ENCODE data around the gene ZNF24. TPM values are rescaled to one million over a fixed set of nuclear protein-coding genes. Genes with fewer than 3 reads are reported as not detected.
A peak's percentile ranks its signal among the peaks of the same experiment; 100 is the strongest.

ZNF24 gene
- total and polyA plus RNA-seq, 2 of the 4 experiments (the other 2 are of a cell fraction), result 7.6 to 20.8 TPM

GRCh38 chr18:35343936-35344735 is at the start of gene ZNF24 (continued):
- TF ChIP-seq BHLHE40 (IDR thresholded peaks at IDR 0.05; ENCODE audit: low read depth, low read length), result peak; percentile 63; the same call in 1 of the 2 replicates
- peak; percentile 66; the same call in 1 of the 2 replicates for TF ChIP-seq MXI1 (IDR thresholded peaks at IDR 0.05; ENCODE audit: borderline replicate concordance, low read depth, low read length)
- TF ChIP-seq POLR2A (IDR thresholded peaks at IDR 0.05; ENCODE audit: low read depth, low read length), result peak; percentile 93
- no peak for TF ChIP-seq FOS (IDR thresholded peaks at IDR 0.05; ENCODE audit: low read depth, low read length)

- Histone ChIP-seq H3K9ac (ENCODE audit: low read depth, low read length) (no peak overlapping the region), H3K18ac (ENCODE audit: low read depth, low read length) (no peak overlapping the region), H3K4ac (ENCODE audit: low read depth, low read length) (no peak overlapping the region), H3K4me2 (ENCODE audit: low read depth, low read length) (no peak overlapping the region), H2BK15ac (ENCODE audit: low read depth, low read length) (no peak overlapping the region), H2AK5ac (ENCODE audit: low read depth, low read length) (no peak overlapping the region), H2BK20ac (ENCODE audit: low read depth, low read length) (no peak overlapping the region), H3K79me1 (ENCODE audit: low read depth in 1 of 2, low read length in 2 of 2) (no peaks in the 10 kb centered on the region), H3K9me3 (ENCODE audit: control insufficient read depth, insufficient read depth, low read length) (peaks cover 2% of the 10 kb centered on the region; the same call in 1 of the 2 replicates), H3K14ac (replicated peaks; ENCODE audit: low read depth, low read length) (no peak overlapping the region), H3K4me3 (ENCODE audit: insufficient read depth, low read depth, low read length) (no peak overlapping the region), H2AFZ (replicated peaks; ENCODE audit: low read length, poor library complexity) (no peak overlapping the region), H3K36me3 (ENCODE audit: control insufficient read depth, insufficient read depth, low read length) (no peaks in the 10 kb centered on the region), H4K8ac (ENCODE audit: low read depth in 2 of 2, low read length in 2 of 2) (no peak overlapping the region), H3K27ac (ENCODE audit: insufficient read depth, low read length) (no peak overlapping the region), H3K27me3 (ENCODE audit: control insufficient read depth, insufficient read depth, low read length) (peaks cover 5% of the 10 kb centered on the region), H2AK9ac (replicated peaks; ENCODE audit: low read depth, low read length, poor library complexity) (no peak overlapping the region), H4K91ac (ENCODE audit: insufficient read depth, low read depth, low read length) (no peak overlapping the region), H2BK5ac (ENCODE audit: low read depth, low read length, poor library complexity, severe bottlenecking) (no peak overlapping the region), H3K56ac (ENCODE audit: extremely low read depth, insufficient read depth, low read length) (no peak overlapping the region), H4K20me1 (ENCODE audit: insufficient read depth, low read length) (no peaks in the 10 kb centered on the region), H2BK120ac (ENCODE audit: low read depth, low read length) (no peak overlapping the region), H4K5ac (ENCODE audit: low read depth, low read length) (no peak overlapping the region), H3K23ac (ENCODE audit: low read depth, low read length) (no peak overlapping the region), H3K4me1 (ENCODE audit: control insufficient read depth, insufficient read depth, low read length) (no peaks in the 10 kb centered on the region), H3K9me1 (ENCODE audit: insufficient read depth, low read length) (no peaks in the 10 kb centered on the region; the same call in 1 of the 2 replicates)
- in situ Hi-C loops (cut with MboI; ENCODE audit: low sequenced_read_pairs), result loop anchor here (25.0 kb wide), 1 partner anchor 569 kb away; the partner anchor contains the start of gene RMP24
- ChIA-PET CTCF (no interaction called here), POLR2A (ENCODE audit: unreplicated experiment) (no interaction called here)
- ATAC-seq (ENCODE audit: low read depth) (no peak), DNase-seq (no peak)
- no TSS peak for BruUV-seq (replicated peaks)
- dilution Hi-C loops (cut with HindIII; ENCODE audit: low sequenced_read_pairs, unreplicated experiment), result no loop called here
- intact Hi-C loops (cut with micrococcal nuclease), result no loop called here
- TF ChIP-seq CEBPB (IDR thresholded peaks at IDR 0.05; ENCODE audit: low read depth, low read length), result no peak
- no peak for TF ChIP-seq MAZ (IDR thresholded peaks at IDR 0.05; ENCODE audit: borderline replicate concordance, low read depth, low read length)
- TF ChIP-seq USF2 (IDR thresholded peaks at IDR 0.05; ENCODE audit: low read depth, low read length), result no peak
- TF ChIP-seq SMC3 (IDR thresholded peaks at IDR 0.05; ENCODE audit: low read depth, low read length), result no peak
- no peak for TF ChIP-seq CTCF (conservative IDR thresholded peaks at IDR 0.05; ENCODE audit: low read depth, low read length)
- no peak for TF ChIP-seq MXI1 (IDR thresholded peaks at IDR 0.05; ENCODE audit: borderline replicate concordance, low read depth, low read length)
- TF ChIP-seq RAD21 (IDR thresholded peaks at IDR 0.05; ENCODE audit: low read length), result no peak
- TF ChIP-seq RCOR1 (IDR thresholded peaks at IDR 0.05; ENCODE audit: insufficient replicate concordance, low read length), result no peak
- TF ChIP-seq MAFK (IDR thresholded peaks at IDR 0.05; ENCODE audit: low read depth, low read length), result no peak
- TF ChIP-seq ELK1 (IDR thresholded peaks at IDR 0.05; ENCODE audit: borderline replicate concordance, low read depth, low read length), result no peak
Observed at GRCh38 chr18:35393716-35394115, 49.5 kb upstream of the ZNF24 start.
